B cell (primary cell): ENCODE results near the gene TIMM17A. TPM values are rescaled to one million over a fixed set of nuclear protein-coding genes. Genes with fewer than 3 reads are reported as not detected.
"Not testable (repeated sequence)": the region's sequence is repeated elsewhere in the genome, so short reads cannot be mapped to it uniquely, and the experiment has no call there.

Experiments
- ATAC-seq: fragments of 200-7000 bp; cut with Tn5 transposase; one replicate; pipeline ENCODE4 v1.10.0; 2021; ENCODE audit warnings: low read depth, mild to moderate bottlenecking, moderate number of reproducible peaks, moderate library complexity
- CTCF ChIA-PET: fragments of 350-600 bp; sonication (Branson Sonifier 250); formaldehyde crosslinking; loops from one replicate; lab custom pipeline; 2021; ENCODE audit warnings: antibody characterized with exemption, inconsistent platforms; lab: Charles Lee
- POLR2A ChIA-PET: fragments of 350-600 bp; sonication (Branson Sonifier 250); formaldehyde crosslinking; loops from one replicate; lab custom pipeline; 2021; ENCODE audit warnings: antibody characterized with exemption; lab: Charles Lee
- DNase-seq: peaks from one replicate; pipeline ENCODE4 v3.0.0; 2013
- H2AFZ ChIP-seq: 2 replicates; pipeline ENCODE4 v1.6.1; 2012; ENCODE audit warnings: mild to moderate bottlenecking, low read depth, low read length; ENCODE audit not compliant: insufficient read depth, poor library complexity, severe bottlenecking
- H3K27ac ChIP-seq, 2 donors: 1 replicate in 1 of 2; 2 replicates in 1 of 2; pipeline ENCODE4 v1.5.1; 2012 to 2013; ENCODE audit warnings: low read length in 2 of 2, mild to moderate bottlenecking in 2 of 2, moderate library complexity in 1 of 2
- H3K27me3 ChIP-seq, 4 experiments: fragments of 200-600 bp in 1 of 4; sonication (generic) in 1 of 4; replicated peaks in 1 of 4; 1 replicate in 2 of 4; 2 replicates in 2 of 4; pipeline versions ENCODE4 v1.6.1 to v1.7.0; 2013 to 2016; ENCODE audit warnings: low read length in 3 of 4, mild to moderate bottlenecking in 2 of 4, mixed read lengths in 1 of 4, moderate library complexity in 1 of 4; ENCODE audit not compliant: insufficient read depth in 4 of 4, control insufficient read depth in 3 of 4; ENCODE audit errors: control extremely low read depth in 1 of 4
- H3K36me3 ChIP-seq, 2 experiments: replicated peaks in 1 of 2; 1 replicate in 1 of 2; 2 replicates in 1 of 2; pipeline versions ENCODE4 v1.6.1 to v1.7.1; 2013; ENCODE audit warnings: low read length in 1 of 2; ENCODE audit not compliant: insufficient read depth in 2 of 2, control insufficient read depth in 1 of 2; ENCODE audit errors: control extremely low read depth in 1 of 2, extremely low read depth in 1 of 2
- H3K4me1 ChIP-seq, 2 donors: fragments of 200-600 bp in 1 of 2; sonication (generic) in 1 of 2; 1 replicate in 1 of 2; 2 replicates in 1 of 2; pipeline versions ENCODE4 v1.5.1 to v1.6.1; 2013 to 2017; ENCODE audit warnings: low read length in 2 of 2; ENCODE audit not compliant: control insufficient read depth in 2 of 2, insufficient read depth in 2 of 2
- H3K4me2 ChIP-seq: replicated peaks from 2 replicates; pipeline ENCODE3; 2012; ENCODE audit warnings: mild to moderate bottlenecking, low read depth, low read length; ENCODE audit not compliant: poor library complexity, severe bottlenecking
- H3K4me3 ChIP-seq, 5 experiments: fragments of 200-600 bp in 1 of 5; sonication (generic) in 1 of 5; 1 replicate in 3 of 5; 2 replicates in 2 of 5; pipeline versions ENCODE4 v1.5.1 to v1.7.0; 2011 to 2016; ENCODE audit warnings: low read length in 4 of 5, mild to moderate bottlenecking in 4 of 5, low read depth in 2 of 5, control low read depth in 1 of 5, moderate library complexity in 1 of 5; ENCODE audit not compliant: insufficient read depth in 1 of 5; ENCODE audit errors: control extremely low read depth in 1 of 5, extremely low read depth in 1 of 5
- H3K79me2 ChIP-seq: fragments of 200-600 bp; sonication (generic); one replicate; pipeline ENCODE4 v1.6.0; 2016; ENCODE audit warnings: low read length; ENCODE audit not compliant: control insufficient read depth, insufficient read depth
- H3K9ac ChIP-seq: fragments of 200-600 bp; sonication (generic); 2 replicates; pipeline ENCODE4 v1.6.1; 2017; ENCODE audit warnings: mild to moderate bottlenecking, low read length, moderate library complexity
- H3K9me3 ChIP-seq, 3 donors: one replicate each; pipeline versions ENCODE4 v1.6.1 to v1.7.1; 2013; ENCODE audit warnings: low read length in 2 of 3; ENCODE audit not compliant: control insufficient read depth in 2 of 3, insufficient read depth in 1 of 3; ENCODE audit errors: control extremely low read depth in 1 of 3
- H4K20me1 ChIP-seq: 2 replicates; pipeline ENCODE4 v1.6.0; 2012; ENCODE audit warnings: mild to moderate bottlenecking, low read length; ENCODE audit not compliant: insufficient read depth, control insufficient read depth, poor library complexity, severe bottlenecking
- H3K27ac Mint-ChIP-seq: one replicate; pipeline ENCODE4 v1.8.0; 2021; ENCODE audit warnings: mixed read lengths
- H3K27me3 Mint-ChIP-seq: one replicate; pipeline ENCODE4 v1.8.0; 2021; ENCODE audit warnings: mixed read lengths
- H3K4me1 Mint-ChIP-seq: one replicate; pipeline ENCODE4 v1.8.0; 2021; ENCODE audit warnings: mixed read lengths
- H3K4me3 Mint-ChIP-seq: one replicate; pipeline ENCODE4 v1.8.0; 2021; ENCODE audit warnings: mixed read lengths
- H3K9me3 Mint-ChIP-seq: one replicate; pipeline ENCODE4 v1.8.0; 2022; ENCODE audit warnings: mixed read lengths; ENCODE audit not compliant: insufficient read depth
- CTCF ChIP-seq: fragments of 200-600 bp; IDR thresholded peaks from one replicate; pipeline ENCODE4 v1.8.0; 2022; ENCODE audit warnings: antibody characterized with exemption, mild to moderate bottlenecking
- EZH2 ChIP-seq: IDR thresholded peaks from 2 replicates; pipeline ENCODE4 v1.6.1; 2012; ENCODE audit warnings: borderline replicate concordance, low read depth, mild to moderate bottlenecking, moderate library complexity, low read length; ENCODE audit not compliant: insufficient read depth, poor library complexity, severe bottlenecking
- WGBS: methylation state at CpG from one replicate; pipeline ENCODE4 v1.1.5; 2013; ENCODE audit warnings: missing lambda C conversion rate; ENCODE audit not compliant: insufficient coverage; 5-methylcytosine and 5-hydroxymethylcytosine counted together
- intact Hi-C: fragments of 100-400 bp; cut with micrococcal nuclease; formaldehyde crosslinking; loops from one replicate; pipeline ENCODE4 v1.10.0; 2022
- polyA plus RNA-seq: library from polyadenylated mRNA; depleted of rRNA; stranded (reverse); fragments of >200 nt; gene quantifications from 2 replicates; pipeline ENCODE4 v1.2.3, GENCODE V29; 2012
- total RNA-seq, 2 donors: library from RNA; stranded (reverse); fragments of 120-200 nt in 1 of 2; gene quantifications; 1 replicate in 1 of 2; 2 replicates in 1 of 2; pipeline versions ENCODE4 v1.2.3 to v1.2.4, GENCODE V29; 2013 to 2022

TIMM17A gene
- total and polyA plus RNA-seq, 2 donors (not counting 1 experiment from before 2014, with no cell fraction given), result 13.7 to 31.5 TPM

GRCh38 chr1:201955729-201956143 lies 433 bp downstream of the TIMM17A start:
- no peaks in the 10 kb centered on the region for H3K9me3 ChIP-seq
- DNase-seq (no peak), ATAC-seq (peak; percentile 25)
- ChIA-PET POLR2A (no interaction called here), CTCF (interaction anchor here (1.5 kb wide), 1 partner anchor 78 kb away, joined by 4 read pairs; no protein-coding TSS in a partner anchor)
- H3K4me3 ChIP-seq, result peak overlapping the region; percentile 72 to 98 (median 75)
- Mint-ChIP-seq H3K27me3 (no peaks in the 10 kb centered on the region), H3K9me3 (no peaks in the 10 kb centered on the region), H3K4me3 (peak overlapping the region; percentile 98), H3K4me1 (peaks cover 26% of the 10 kb centered on the region), H3K27ac (peak overlapping the region; percentile 96)
- H3K79me2 ChIP-seq, result peaks cover 49% of the 10 kb centered on the region
- H3K27me3 ChIP-seq, result no peaks in the 10 kb centered on the region
- H3K27ac ChIP-seq, result peak overlapping the region; percentile 73 to 89
- intact Hi-C loops, result loop anchor here (1.0 to 10.0 kb wide), 3 partner anchors 28 to 1909 kb away; partner anchors contain the start of gene SNRPE
- H3K4me2 ChIP-seq, result peak overlapping the region; percentile 79
- TF ChIP-seq EZH2, result no peak
- no peak for TF ChIP-seq CTCF
- peak overlapping the region; percentile 94 for H2AFZ ChIP-seq
- H3K4me1 ChIP-seq, result peaks cover 12 to 15% of the 10 kb centered on the region in 2 donors
- peak overlapping the region; percentile 95 for H3K9ac ChIP-seq
- no peaks in the 10 kb centered on the region for H4K20me1 ChIP-seq
- H3K36me3 ChIP-seq, result peaks cover 3 to 18% of the 10 kb centered on the region in 2 experiments
- under 1% methylated on average over 12 of the region's 17 CpGs for WGBS

GRCh38 chr1:201958348-201958747 lies 3.0 kb downstream of the TIMM17A start:
- H3K27me3 Mint-ChIP-seq, result no peaks in the 10 kb centered on the region
- intact Hi-C loops, result loop anchor here (10.0 kb wide), 1 partner anchor 1906 kb away; the partner anchor contains the start of gene SNRPE
- H3K36me3 ChIP-seq, result peaks cover 8 to 27% of the 10 kb centered on the region in 2 experiments
- no peak overlapping the region for H3K4me2 ChIP-seq
- WGBS, result 86% methylated on average over 3 of the region's 5 CpGs
- H3K4me1 ChIP-seq, result peaks cover 12 to 15% of the 10 kb centered on the region in 2 donors
- no peak overlapping the region for H3K9ac ChIP-seq
- no peak overlapping the region for H3K27ac ChIP-seq
- no peak for DNase-seq
- peaks cover 27% of the 10 kb centered on the region for H3K4me1 Mint-ChIP-seq
- no peaks in the 10 kb centered on the region for H3K27me3 ChIP-seq
- H3K79me2 ChIP-seq, result peaks cover 49% of the 10 kb centered on the region
- no peaks in the 10 kb centered on the region for H3K9me3 ChIP-seq
- H3K9me3 Mint-ChIP-seq, result no peaks in the 10 kb centered on the region
- ChIA-PET POLR2A (no interaction called here), CTCF (interaction anchor here (1.4 kb wide), 1 partner anchor 41 kb away, joined by 3 read pairs; no protein-coding TSS in a partner anchor)
- no peak overlapping the region for H3K27ac Mint-ChIP-seq
- no peak for ATAC-seq
- H2AFZ ChIP-seq, result no peak overlapping the region
- H3K4me3 ChIP-seq, result no peak overlapping the region
- TF ChIP-seq EZH2, result no peak
- no peaks in the 10 kb centered on the region for H4K20me1 ChIP-seq
- no peak overlapping the region for H3K4me3 Mint-ChIP-seq

GRCh38 chr1:201962382-201962781 lies 7.1 kb downstream of the TIMM17A start:
- H3K9ac ChIP-seq, H3K4me1 ChIP-seq, H3K27ac ChIP-seq, H3K9me3 ChIP-seq, H3K4me3 ChIP-seq, H3K27me3 Mint-ChIP-seq, H3K27me3 ChIP-seq, ATAC-seq, H3K27ac Mint-ChIP-seq, H3K9me3 Mint-ChIP-seq, H4K20me1 ChIP-seq, H3K4me1 Mint-ChIP-seq, H2AFZ ChIP-seq, H3K4me2 ChIP-seq, intact Hi-C loops, H3K4me3 Mint-ChIP-seq, DNase-seq: not testable (repeated sequence)
- CTCF ChIA-PET, result interaction anchor here (1.2 to 1.3 kb wide), 2 partner anchors 11 to 67 kb away, joined by 3 read pairs; no protein-coding TSS in a partner anchor
- 95% methylated on average over 10 of the region's 10 CpGs for WGBS
- POLR2A ChIA-PET, result interaction anchor here (0.7 kb wide), 1 partner anchor 163 kb away, joined by 4 read pairs; no protein-coding TSS in a partner anchor
- peaks cover 17 to 53% of the 10 kb centered on the region in 2 experiments for H3K36me3 ChIP-seq
- peaks cover 21% of the 10 kb centered on the region for H3K79me2 ChIP-seq
